ENCODE measurements around the gene CTXND1. TPM values are rescaled to one million over a fixed set of nuclear protein-coding genes. Genes with fewer than 3 reads are reported as not detected.

CTXND1 gene
- total and polyA plus RNA-seq, 2 of the 8 experiments (the other 6 are each of a cell fraction or from before 2014, with no cell fraction given) = 0.03 TPM; not detected in 1

GRCh38 chr15:80241508-80241907 is 10.5 kb downstream of the CTXND1 start (continued):
- TF ChIP-seq, protein P1, sequence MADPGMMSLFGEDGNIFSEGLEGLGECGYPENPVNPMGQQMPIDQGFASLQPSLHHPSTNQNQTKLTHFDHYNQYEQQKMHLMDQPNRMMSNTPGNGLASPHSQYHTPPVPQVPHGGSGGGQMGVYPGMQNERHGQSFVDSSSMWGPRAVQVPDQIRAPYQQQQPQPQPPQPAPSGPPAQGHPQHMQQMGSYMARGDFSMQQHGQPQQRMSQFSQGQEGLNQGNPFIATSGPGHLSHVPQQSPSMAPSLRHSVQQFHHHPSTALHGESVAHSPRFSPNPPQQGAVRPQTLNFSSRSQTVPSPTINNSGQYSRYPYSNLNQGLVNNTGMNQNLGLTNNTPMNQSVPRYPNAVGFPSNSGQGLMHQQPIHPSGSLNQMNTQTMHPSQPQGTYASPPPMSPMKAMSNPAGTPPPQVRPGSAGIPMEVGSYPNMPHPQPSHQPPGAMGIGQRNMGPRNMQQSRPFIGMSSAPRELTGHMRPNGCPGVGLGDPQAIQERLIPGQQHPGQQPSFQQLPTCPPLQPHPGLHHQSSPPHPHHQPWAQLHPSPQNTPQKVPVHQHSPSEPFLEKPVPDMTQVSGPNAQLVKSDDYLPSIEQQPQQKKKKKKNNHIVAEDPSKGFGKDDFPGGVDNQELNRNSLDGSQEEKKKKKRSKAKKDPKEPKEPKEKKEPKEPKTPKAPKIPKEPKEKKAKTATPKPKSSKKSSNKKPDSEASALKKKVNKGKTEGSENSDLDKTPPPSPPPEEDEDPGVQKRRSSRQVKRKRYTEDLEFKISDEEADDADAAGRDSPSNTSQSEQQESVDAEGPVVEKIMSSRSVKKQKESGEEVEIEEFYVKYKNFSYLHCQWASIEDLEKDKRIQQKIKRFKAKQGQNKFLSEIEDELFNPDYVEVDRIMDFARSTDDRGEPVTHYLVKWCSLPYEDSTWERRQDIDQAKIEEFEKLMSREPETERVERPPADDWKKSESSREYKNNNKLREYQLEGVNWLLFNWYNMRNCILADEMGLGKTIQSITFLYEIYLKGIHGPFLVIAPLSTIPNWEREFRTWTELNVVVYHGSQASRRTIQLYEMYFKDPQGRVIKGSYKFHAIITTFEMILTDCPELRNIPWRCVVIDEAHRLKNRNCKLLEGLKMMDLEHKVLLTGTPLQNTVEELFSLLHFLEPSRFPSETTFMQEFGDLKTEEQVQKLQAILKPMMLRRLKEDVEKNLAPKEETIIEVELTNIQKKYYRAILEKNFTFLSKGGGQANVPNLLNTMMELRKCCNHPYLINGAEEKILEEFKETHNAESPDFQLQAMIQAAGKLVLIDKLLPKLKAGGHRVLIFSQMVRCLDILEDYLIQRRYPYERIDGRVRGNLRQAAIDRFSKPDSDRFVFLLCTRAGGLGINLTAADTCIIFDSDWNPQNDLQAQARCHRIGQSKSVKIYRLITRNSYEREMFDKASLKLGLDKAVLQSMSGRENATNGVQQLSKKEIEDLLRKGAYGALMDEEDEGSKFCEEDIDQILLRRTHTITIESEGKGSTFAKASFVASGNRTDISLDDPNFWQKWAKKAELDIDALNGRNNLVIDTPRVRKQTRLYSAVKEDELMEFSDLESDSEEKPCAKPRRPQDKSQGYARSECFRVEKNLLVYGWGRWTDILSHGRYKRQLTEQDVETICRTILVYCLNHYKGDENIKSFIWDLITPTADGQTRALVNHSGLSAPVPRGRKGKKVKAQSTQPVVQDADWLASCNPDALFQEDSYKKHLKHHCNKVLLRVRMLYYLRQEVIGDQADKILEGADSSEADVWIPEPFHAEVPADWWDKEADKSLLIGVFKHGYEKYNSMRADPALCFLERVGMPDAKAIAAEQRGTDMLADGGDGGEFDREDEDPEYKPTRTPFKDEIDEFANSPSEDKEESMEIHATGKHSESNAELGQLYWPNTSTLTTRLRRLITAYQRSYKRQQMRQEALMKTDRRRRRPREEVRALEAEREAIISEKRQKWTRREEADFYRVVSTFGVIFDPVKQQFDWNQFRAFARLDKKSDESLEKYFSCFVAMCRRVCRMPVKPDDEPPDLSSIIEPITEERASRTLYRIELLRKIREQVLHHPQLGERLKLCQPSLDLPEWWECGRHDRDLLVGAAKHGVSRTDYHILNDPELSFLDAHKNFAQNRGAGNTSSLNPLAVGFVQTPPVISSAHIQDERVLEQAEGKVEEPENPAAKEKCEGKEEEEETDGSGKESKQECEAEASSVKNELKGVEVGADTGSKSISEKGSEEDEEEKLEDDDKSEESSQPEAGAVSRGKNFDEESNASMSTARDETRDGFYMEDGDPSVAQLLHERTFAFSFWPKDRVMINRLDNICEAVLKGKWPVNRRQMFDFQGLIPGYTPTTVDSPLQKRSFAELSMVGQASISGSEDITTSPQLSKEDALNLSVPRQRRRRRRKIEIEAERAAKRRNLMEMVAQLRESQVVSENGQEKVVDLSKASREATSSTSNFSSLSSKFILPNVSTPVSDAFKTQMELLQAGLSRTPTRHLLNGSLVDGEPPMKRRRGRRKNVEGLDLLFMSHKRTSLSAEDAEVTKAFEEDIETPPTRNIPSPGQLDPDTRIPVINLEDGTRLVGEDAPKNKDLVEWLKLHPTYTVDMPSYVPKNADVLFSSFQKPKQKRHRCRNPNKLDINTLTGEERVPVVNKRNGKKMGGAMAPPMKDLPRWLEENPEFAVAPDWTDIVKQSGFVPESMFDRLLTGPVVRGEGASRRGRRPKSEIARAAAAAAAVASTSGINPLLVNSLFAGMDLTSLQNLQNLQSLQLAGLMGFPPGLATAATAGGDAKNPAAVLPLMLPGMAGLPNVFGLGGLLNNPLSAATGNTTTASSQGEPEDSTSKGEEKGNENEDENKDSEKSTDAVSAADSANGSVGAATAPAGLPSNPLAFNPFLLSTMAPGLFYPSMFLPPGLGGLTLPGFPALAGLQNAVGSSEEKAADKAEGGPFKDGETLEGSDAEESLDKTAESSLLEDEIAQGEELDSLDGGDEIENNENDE (IDR thresholded peaks at IDR 0.05; ENCODE audit: insufficient replicate concordance, low read length) = no peak
- TF ChIP-seq YY1 (IDR thresholded peaks at IDR 0.05; ENCODE audit: low read depth, low read length) = no peak
- no peak for TF ChIP-seq SUZ12 (IDR thresholded peaks at IDR 0.05; ENCODE audit: low read length)
- TF ChIP-seq ZNF274 (IDR thresholded peaks at IDR 0.05; ENCODE audit: borderline replicate concordance, extremely low read depth, low read length) = no peak
- TF ChIP-seq CBX5 (IDR thresholded peaks at IDR 0.05; ENCODE audit: low read depth, low read length) = no peak
- TF ChIP-seq TAF7 (optimal IDR thresholded peaks at IDR 0.05; ENCODE audit: borderline replicate concordance, low read depth, low read length) = no peak
- TF ChIP-seq POU5F1 (IDR thresholded peaks at IDR 0.05; ENCODE audit: low read depth, low read length) = no peak
- TF ChIP-seq EP300 (IDR thresholded peaks at IDR 0.05; ENCODE audit: borderline replicate concordance in 1 of 2, low read depth in 2 of 2, low read length in 2 of 2) = no peak
- TF ChIP-seq GTF2F1 (IDR thresholded peaks at IDR 0.05; ENCODE audit: borderline replicate concordance, low read depth, low read length) = no peak
- no peak for TF ChIP-seq BCL11A (IDR thresholded peaks at IDR 0.05; ENCODE audit: low read depth in 2 of 2, low read length in 2 of 2)

All from H1 (cell line).